ENCODE measurements around the gene MOB3C. TPM values are rescaled to one million over a fixed set of nuclear protein-coding genes. Genes with fewer than 3 reads are reported as not detected.

The MOB3C gene
- total and polyA plus RNA-seq, 2 of the 4 experiments (the other 2 are of a cell fraction): 7.3 to 9.0 TPM

- WGBS, 2 experiments (ENCODE audit: extremely low coverage in 2 of 2, insufficient read length in 1 of 2): no CpG with 5 or more reads among the region's 2 CpGs
- Histone ChIP-seq H3K56ac (ENCODE audit: extremely low read depth, insufficient read depth, low read length) (no peak overlapping the region), H3K36me3 (ENCODE audit: control insufficient read depth, insufficient read depth, low read length) (peaks cover 12% of the 10 kb centered on the region; the same call in 1 of the 2 replicates), H2BK120ac (ENCODE audit: low read depth, low read length) (no peak overlapping the region), H3K18ac (ENCODE audit: low read depth, low read length) (no peak overlapping the region), H3K9me1 (ENCODE audit: insufficient read depth, low read length) (no peaks in the 10 kb centered on the region), H3K4me1 (ENCODE audit: control insufficient read depth, insufficient read depth, low read length) (peaks cover 5% of the 10 kb centered on the region; the same call in 1 of the 2 replicates), H2AK9ac (replicated peaks; ENCODE audit: low read depth, low read length, poor library complexity) (no peak overlapping the region), H2AK5ac (ENCODE audit: low read depth, low read length) (no peak overlapping the region), H3K23ac (ENCODE audit: low read depth, low read length) (no peak overlapping the region), H2BK20ac (ENCODE audit: low read depth, low read length) (no peak overlapping the region), H3K79me1 (ENCODE audit: low read depth in 1 of 2, low read length in 2 of 2) (0 out of 4 replicates have a peak, but pooled peaks cover 0 to 3% of the 10 kb centered on the region in 2 experiments), H4K20me1 (ENCODE audit: insufficient read depth, low read length) (no peaks in the 10 kb centered on the region), H3K4ac (ENCODE audit: low read depth, low read length) (no peak overlapping the region), H3K9ac (ENCODE audit: low read depth, low read length) (no peak overlapping the region), H4K8ac (ENCODE audit: low read depth in 2 of 2, low read length in 2 of 2) (no peak overlapping the region), H4K5ac (ENCODE audit: low read depth, low read length) (no peak overlapping the region), H3K27ac (ENCODE audit: insufficient read depth, low read length) (no peak overlapping the region), H4K91ac (ENCODE audit: insufficient read depth, low read depth, low read length) (no peak overlapping the region), H3K4me3 (ENCODE audit: insufficient read depth, low read depth, low read length) (no peak overlapping the region), H3K4me2 (ENCODE audit: low read depth, low read length) (no peak overlapping the region), H3K9me3 (ENCODE audit: control insufficient read depth, insufficient read depth, low read length) (0 out of 2 replicates have a peak, but pooled peaks cover 2% of the 10 kb centered on the region), H3K14ac (replicated peaks; ENCODE audit: low read depth, low read length) (no peak overlapping the region), H2AFZ (replicated peaks; ENCODE audit: low read length, poor library complexity) (no peak overlapping the region), H2BK5ac (ENCODE audit: low read depth, low read length, poor library complexity, severe bottlenecking) (no peak overlapping the region), H2BK15ac (ENCODE audit: low read depth, low read length) (no peak overlapping the region), H3K27me3 (ENCODE audit: control insufficient read depth, insufficient read depth, low read length) (no peaks in the 10 kb centered on the region)
- no TSS peak for BruUV-seq (replicated peaks)
- DNase-seq: no peak
- intact Hi-C loops (cut with micrococcal nuclease): no loop called here
- in situ Hi-C loops (cut with MboI; ENCODE audit: low sequenced_read_pairs): no loop called here
- TF ChIP-seq ELK1 (IDR thresholded peaks at IDR 0.05; ENCODE audit: borderline replicate concordance, low read depth, low read length) (no peak), RAD21 (IDR thresholded peaks at IDR 0.05; ENCODE audit: low read length) (no peak), FOS (IDR thresholded peaks at IDR 0.05; ENCODE audit: low read depth, low read length) (no peak), CEBPB (IDR thresholded peaks at IDR 0.05; ENCODE audit: low read depth, low read length) (no peak), RFX5 (IDR thresholded peaks at IDR 0.05; ENCODE audit: low read depth, low read length) (no peak), MXI1 (IDR thresholded peaks at IDR 0.05; ENCODE audit: borderline replicate concordance, low read depth, low read length) (no peak), POLR2A (IDR thresholded peaks at IDR 0.05; ENCODE audit: low read depth, low read length) (no peak), CTCF (conservative IDR thresholded peaks at IDR 0.05; ENCODE audit: low read depth, low read length) (no peak)
- no peak for ATAC-seq (ENCODE audit: low read depth)
- POLR2A ChIA-PET (ENCODE audit: unreplicated experiment): no interaction called here
- dilution Hi-C loops (cut with HindIII; ENCODE audit: low sequenced_read_pairs, unreplicated experiment): no loop called here
- CTCF ChIA-PET: no interaction called here
These were observed 33.2 kb upstream of the MOB3C start for GRCh38 chr1:46649764-46650163.

Measured in IMR-90 (cell line).